ENCODE measurements around the gene SPATA20.

SPATA20 gene

GRCh38 chr17:50540560-50541401, 6.2 kb upstream of the SPATA20 start:
- DNase-seq (ENCODE audit: low read depth) = no peak

GRCh38 chr17:50541402-50541715, 5.6 kb upstream of the SPATA20 start:
- no peak for DNase-seq (ENCODE audit: low read depth)

GRCh38 chr17:50541716-50542688, 5.0 kb upstream of the SPATA20 start:
- DNase-seq (ENCODE audit: low read depth) = peak; percentile 62

- DNase-seq (ENCODE audit: low read depth) = no peak
These were observed 3.9 kb upstream of the SPATA20 start for GRCh38 chr17:50542795-50543774.

- no peak for DNase-seq (ENCODE audit: low read depth)
These were observed 2.5 kb upstream of the SPATA20 start for GRCh38 chr17:50544516-50544915.

GRCh38 chr17:50545311-50545710, 1.7 kb upstream of the SPATA20 start:
- DNase-seq (ENCODE audit: low read depth) = no peak

GRCh38 chr17:50546701-50547034, 306 bp upstream of the SPATA20 start:
- no peak for DNase-seq (ENCODE audit: low read depth)

- no peak for DNase-seq (ENCODE audit: low read depth)
These were observed 736 bp downstream of the SPATA20 start for GRCh38 chr17:50547736-50548083.

- DNase-seq (ENCODE audit: low read depth) = no peak
These were observed 1.9 kb downstream of the SPATA20 start for GRCh38 chr17:50548831-50549230.

GRCh38 chr17:50549256-50549941, 2.4 kb downstream of the SPATA20 start:
- no peak for DNase-seq (ENCODE audit: low read depth)

- no peak for DNase-seq (ENCODE audit: low read depth)
These were observed 3.0 kb downstream of the SPATA20 start for GRCh38 chr17:50549969-50550368.

- no peak for DNase-seq (ENCODE audit: low read depth)
These were observed 3.9 kb downstream of the SPATA20 start for GRCh38 chr17:50550661-50551432.

- no peak for DNase-seq (ENCODE audit: low read depth)
These were observed 4.5 kb downstream of the SPATA20 start for GRCh38 chr17:50551433-50551815.

- no peak for DNase-seq (ENCODE audit: low read depth)
These were observed 4.9 kb downstream of the SPATA20 start for GRCh38 chr17:50551884-50552283.

GRCh38 chr17:50554201-50554600, 7.2 kb downstream of the SPATA20 start:
- no peak for DNase-seq (ENCODE audit: low read depth)

- DNase-seq (ENCODE audit: low read depth) = no peak
These were observed 9.8 kb downstream of the SPATA20 start for GRCh38 chr17:50556803-50557202.

- no peak for DNase-seq (ENCODE audit: low read depth)
These were observed 10.7 kb downstream of the SPATA20 start for GRCh38 chr17:50557630-50558029.

- DNase-seq (ENCODE audit: low read depth) = no peak
These were observed 11.1 kb downstream of the SPATA20 start for GRCh38 chr17:50558091-50558490.

- DNase-seq (ENCODE audit: low read depth) = no peak
These were observed 11.6 kb downstream of the SPATA20 start for GRCh38 chr17:50558581-50558940.

- DNase-seq (ENCODE audit: low read depth) = no peak
These were observed 12.1 kb downstream of the SPATA20 start for GRCh38 chr17:50558941-50559614.

Measured in stimulated activated CD8-positive, alpha-beta memory T cell treated with anti-CD3 and anti-CD28 coated beads, Interleukin-7, amount 100 ng/mL, for 24 hours (primary cell).